HG02981 (cell line): ENCODE data around the gene NALCN.
"Not testable (repeated sequence)": the region's sequence is repeated elsewhere in the genome, so short reads cannot be mapped to it uniquely, and the experiment has no call there.

ENCODE experiments used
- ATAC-seq: cut with Tn5 transposase; IDR thresholded peaks from one replicate; pipeline ENCODE4 v1.9.1; 2021; ENCODE audit warnings: mild to moderate bottlenecking, moderate library complexity; ENCODE audit not compliant: unreplicated experiment

NALCN gene

GRCh38 chr13:101343128-101343787 is 73.0 kb downstream of the NALCN start:
- no peak for ATAC-seq

GRCh38 chr13:101341464-101341863 is 74.8 kb downstream of the NALCN start:
- no peak for ATAC-seq

GRCh38 chr13:101339202-101339601 is 77.1 kb downstream of the NALCN start:
- no peak for ATAC-seq

- no peak for ATAC-seq
Observed at GRCh38 chr13:101332583-101332982, 83.7 kb downstream of the NALCN start.

GRCh38 chr13:101331731-101332130 is 84.6 kb downstream of the NALCN start:
- no peak for ATAC-seq

- no peak for ATAC-seq
Observed at GRCh38 chr13:101327871-101328270, 88.4 kb downstream of the NALCN start.

- ATAC-seq = no peak
Observed at GRCh38 chr13:101326710-101327109, 89.6 kb downstream of the NALCN start.

GRCh38 chr13:101325423-101325822 is 90.9 kb downstream of the NALCN start:
- no peak for ATAC-seq

GRCh38 chr13:101323601-101324000 is 92.7 kb downstream of the NALCN start:
- no peak for ATAC-seq

GRCh38 chr13:101317986-101318523 is 98.3 kb downstream of the NALCN start:
- ATAC-seq = no peak

- not testable (repeated sequence) for ATAC-seq
Observed at GRCh38 chr13:101313479-101313878, 102.8 kb downstream of the NALCN start.

- no peak for ATAC-seq
Observed at GRCh38 chr13:101309014-101309619, 107.2 kb downstream of the NALCN start.

GRCh38 chr13:101308247-101309013 is 107.9 kb downstream of the NALCN start:
- ATAC-seq = no peak

- no peak for ATAC-seq
Observed at GRCh38 chr13:101307181-101307701, 109.1 kb downstream of the NALCN start.

- no peak for ATAC-seq
Observed at GRCh38 chr13:101306773-101307172, 109.5 kb downstream of the NALCN start.

- no peak for ATAC-seq
Observed at GRCh38 chr13:101305981-101306411, 110.3 kb downstream of the NALCN start.

- ATAC-seq = no peak
Observed at GRCh38 chr13:101303521-101303920, 112.8 kb downstream of the NALCN start.

- no peak for ATAC-seq
Observed at GRCh38 chr13:101301053-101301452, 115.3 kb downstream of the NALCN start.

- no peak for ATAC-seq
Observed at GRCh38 chr13:101300531-101300930, 115.8 kb downstream of the NALCN start.

GRCh38 chr13:101298517-101298916 is 117.8 kb downstream of the NALCN start:
- no peak for ATAC-seq

- ATAC-seq = no peak
Observed at GRCh38 chr13:101297794-101298193, 118.5 kb downstream of the NALCN start.
